ENCODE data around the gene LRCH1.
A peak's percentile ranks its signal among the peaks of the same experiment; 100 is the strongest.

The LRCH1 gene

DNA sequence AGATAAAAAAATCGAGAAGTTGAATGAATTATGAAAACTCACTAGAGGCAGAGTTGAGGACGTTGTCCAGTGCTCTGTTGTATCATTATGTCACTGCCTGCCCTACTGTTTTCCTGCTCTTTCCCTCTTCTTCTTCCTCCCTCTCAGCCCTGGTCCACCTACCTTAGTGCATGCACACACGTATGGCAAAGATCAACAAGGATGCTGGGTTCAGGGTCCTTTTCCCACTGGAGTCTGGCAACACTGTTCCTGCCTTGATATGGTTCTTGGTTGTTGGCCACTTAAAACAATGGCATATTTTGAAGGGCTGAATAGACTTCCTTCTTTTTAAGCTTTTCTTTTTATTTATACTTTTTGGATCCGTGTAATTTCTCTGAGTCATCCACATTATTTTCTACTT, 74.5 kb downstream of the LRCH1 start:
- peaks cover 35% of the 10 kb centered on the region for H3K4me1 Mint-ChIP-seq (ENCODE audit: low read depth)

DNA sequence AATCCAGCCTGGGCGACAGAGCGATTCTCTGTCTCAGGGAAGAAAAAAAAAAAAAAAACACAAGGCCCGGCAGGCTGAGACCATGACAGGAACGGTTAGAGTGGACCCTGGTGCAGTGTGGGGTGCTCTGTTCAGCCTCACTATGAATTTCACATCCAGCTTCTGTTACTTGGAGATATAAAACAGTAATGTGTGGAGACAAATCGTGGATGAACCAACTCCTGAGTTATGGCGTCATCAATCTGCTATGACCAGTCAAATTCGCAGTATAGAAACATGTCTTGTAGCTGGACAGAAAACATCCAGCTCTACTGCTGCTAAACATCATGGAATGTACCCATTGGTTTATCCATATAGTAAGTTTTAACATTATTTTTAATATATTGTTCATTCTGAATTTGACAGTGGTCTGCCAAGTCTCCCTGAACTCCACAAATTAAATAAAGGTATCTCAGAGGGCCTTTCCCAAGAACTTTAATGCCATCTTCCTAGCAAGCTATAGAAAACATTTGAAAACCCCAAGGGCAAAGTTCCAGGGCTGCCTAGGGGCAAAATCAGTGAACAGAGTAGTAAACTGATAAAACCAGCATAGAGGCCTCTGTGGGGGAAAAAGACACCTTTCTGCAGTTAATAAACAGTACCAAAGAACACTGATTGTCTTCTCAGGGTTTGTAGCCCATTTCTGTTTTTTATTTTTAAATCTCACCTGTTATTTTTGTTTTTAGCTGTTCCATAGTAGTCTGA, 75.8 kb downstream of the LRCH1 start:
- no peaks in the 10 kb centered on the region for H3K9me3 Mint-ChIP-seq
- DNase-seq (ENCODE audit: low spot score), result no peak
- H3K36me3 Mint-ChIP-seq (ENCODE audit: low read depth), result no peaks in the 10 kb centered on the region
- peaks cover 35% of the 10 kb centered on the region for H3K4me1 Mint-ChIP-seq (ENCODE audit: low read depth)
- H3K27me3 Mint-ChIP-seq (ENCODE audit: low read depth), result no peaks in the 10 kb centered on the region
- no peak overlapping the region for H3K27ac Mint-ChIP-seq
- no peak overlapping the region for H3K4me3 Mint-ChIP-seq

More for the DNA sequence above, 74.5 kb downstream of the LRCH1 start:
- no peaks in the 10 kb centered on the region for H3K9me3 Mint-ChIP-seq
- no peak for DNase-seq (ENCODE audit: low spot score)
- no peaks in the 10 kb centered on the region for H3K27me3 Mint-ChIP-seq (ENCODE audit: low read depth)
- H3K36me3 Mint-ChIP-seq (ENCODE audit: low read depth), result no peaks in the 10 kb centered on the region
- no peak overlapping the region for H3K4me3 Mint-ChIP-seq
- H3K27ac Mint-ChIP-seq, result peak overlapping the region; percentile 60

DNA sequence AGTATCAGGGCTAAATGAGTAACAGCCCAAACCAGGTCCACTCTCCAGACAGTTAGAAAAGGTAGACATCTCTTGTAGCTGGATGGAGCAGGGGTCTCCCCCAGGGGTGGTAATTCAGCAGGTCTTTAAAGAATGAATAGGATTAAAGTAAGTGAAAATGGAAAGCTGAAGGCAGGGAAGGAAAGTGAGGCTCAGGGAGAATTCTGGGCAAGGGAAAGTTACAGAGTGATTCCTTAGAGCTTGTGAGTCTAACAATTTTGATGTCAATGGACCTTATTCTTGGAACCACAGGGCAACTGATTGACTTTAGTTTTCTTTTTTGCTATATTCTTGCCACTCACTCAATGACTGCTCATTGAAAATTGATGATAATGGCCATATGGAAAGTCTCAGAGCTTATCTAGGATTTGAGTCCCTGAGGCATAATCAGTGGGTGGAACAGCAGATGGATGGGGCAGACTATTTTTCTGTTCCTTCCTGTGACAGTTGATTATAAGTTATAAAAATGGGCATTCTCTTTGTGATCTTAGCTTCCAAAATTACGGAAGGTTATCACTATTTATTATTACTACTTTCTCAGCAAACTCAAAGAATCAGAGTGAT, 76.9 kb downstream of the LRCH1 start:
- H3K27ac Mint-ChIP-seq, result peak overlapping the region; percentile 43
- no peaks in the 10 kb centered on the region for H3K27me3 Mint-ChIP-seq (ENCODE audit: low read depth)
- H3K4me3 Mint-ChIP-seq, result no peak overlapping the region
- H3K9me3 Mint-ChIP-seq, result no peaks in the 10 kb centered on the region
- DNase-seq (ENCODE audit: low spot score), result no peak
- peaks cover 35% of the 10 kb centered on the region for H3K4me1 Mint-ChIP-seq (ENCODE audit: low read depth)
- H3K36me3 Mint-ChIP-seq (ENCODE audit: low read depth), result no peaks in the 10 kb centered on the region

DNA sequence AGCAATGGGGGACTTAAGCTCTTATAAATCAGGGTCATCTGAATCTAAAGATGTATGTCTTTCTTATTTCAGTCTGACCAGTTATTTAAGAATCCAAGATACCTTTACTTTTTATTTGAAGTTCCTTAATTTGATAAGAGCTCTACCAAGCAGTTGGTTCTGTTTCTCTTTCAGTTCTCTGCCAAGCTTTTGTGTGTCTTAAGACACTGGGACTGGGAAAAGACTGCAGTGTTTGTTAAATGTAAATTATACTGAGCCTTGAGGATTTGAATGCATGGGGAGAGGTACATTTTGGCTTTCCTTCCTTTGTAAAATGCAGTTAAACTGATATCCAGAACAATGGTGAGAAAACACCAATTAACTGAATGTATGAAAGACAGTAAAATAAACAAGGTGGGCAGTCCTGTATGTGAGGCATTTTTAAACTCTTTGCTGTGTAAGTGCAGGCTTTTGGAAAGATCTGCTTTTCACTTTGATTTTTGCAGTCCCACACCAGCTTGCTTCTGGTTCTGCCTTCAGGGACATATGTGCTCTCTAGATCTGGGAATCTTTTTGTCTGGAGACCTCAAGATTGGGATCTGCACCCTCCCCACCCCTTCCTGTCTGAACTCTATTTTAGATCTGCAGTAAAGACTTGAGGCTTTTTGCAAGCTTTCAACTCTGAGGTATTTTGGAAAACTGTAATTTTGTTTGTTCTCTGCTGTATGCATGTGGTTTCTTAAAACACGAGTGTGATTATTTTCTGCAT, 77.6 kb downstream of the LRCH1 start:
- H3K4me3 Mint-ChIP-seq, result peak overlapping the region; percentile 13
- DNase-seq (ENCODE audit: low spot score), result no peak
- H3K27ac Mint-ChIP-seq, result peak overlapping the region; percentile 13
- H3K36me3 Mint-ChIP-seq (ENCODE audit: low read depth), result peaks cover under 1% of the 10 kb centered on the region
- peaks cover 31% of the 10 kb centered on the region for H3K4me1 Mint-ChIP-seq (ENCODE audit: low read depth)
- no peaks in the 10 kb centered on the region for H3K27me3 Mint-ChIP-seq (ENCODE audit: low read depth)
- no peaks in the 10 kb centered on the region for H3K9me3 Mint-ChIP-seq

DNA sequence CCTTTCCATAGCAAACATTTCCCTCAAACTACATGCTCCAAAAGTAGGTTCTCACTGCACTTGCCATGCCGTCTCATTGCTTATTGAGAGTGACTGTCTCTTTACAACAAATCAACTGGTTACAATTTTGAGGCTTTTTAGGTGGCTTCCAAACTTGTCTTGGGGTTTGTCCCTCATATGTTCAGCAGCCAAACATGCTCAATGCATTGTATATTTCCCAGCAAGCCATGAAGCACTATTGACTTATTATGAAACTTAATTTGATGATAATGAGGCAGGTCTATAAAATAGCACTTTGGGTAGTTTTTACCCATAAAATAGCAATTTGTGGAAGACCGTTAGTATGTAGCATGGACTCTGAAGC, 78.2 kb downstream of the LRCH1 start:
- no peak for DNase-seq (ENCODE audit: low spot score)
- Mint-ChIP-seq H3K9me3 (no peaks in the 10 kb centered on the region), H3K4me1 (ENCODE audit: low read depth) (peaks cover 26% of the 10 kb centered on the region), H3K36me3 (ENCODE audit: low read depth) (peaks cover 2% of the 10 kb centered on the region), H3K4me3 (peak overlapping the region; percentile 13), H3K27ac (peak overlapping the region; percentile 13), H3K27me3 (ENCODE audit: low read depth) (no peaks in the 10 kb centered on the region)

DNA sequence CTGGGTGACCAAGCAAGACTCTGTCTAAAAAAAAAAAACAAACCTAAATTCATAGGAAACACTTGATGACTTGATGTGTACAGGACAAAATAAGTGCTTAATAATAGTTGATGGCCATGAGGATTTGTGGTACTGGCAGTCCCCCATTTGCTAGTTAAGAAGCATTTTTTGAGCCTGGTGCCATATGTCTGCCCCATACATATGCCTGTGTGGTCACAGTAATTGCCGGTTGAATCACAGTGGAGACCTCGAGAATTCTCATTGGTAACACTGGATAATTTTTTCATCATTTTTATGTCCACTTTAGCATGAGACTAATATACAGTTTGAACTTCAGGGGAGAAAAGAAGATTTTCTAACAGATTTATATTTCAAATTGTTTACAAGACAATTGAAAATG, 79.2 kb downstream of the LRCH1 start:
- Mint-ChIP-seq H3K36me3 (ENCODE audit: low read depth) (peaks cover 2% of the 10 kb centered on the region), H3K27ac (no peak overlapping the region), H3K27me3 (ENCODE audit: low read depth) (no peaks in the 10 kb centered on the region), H3K4me1 (ENCODE audit: low read depth) (peaks cover 22% of the 10 kb centered on the region), H3K4me3 (no peak overlapping the region), H3K9me3 (no peaks in the 10 kb centered on the region)
- no peak for DNase-seq (ENCODE audit: low spot score)

DNA sequence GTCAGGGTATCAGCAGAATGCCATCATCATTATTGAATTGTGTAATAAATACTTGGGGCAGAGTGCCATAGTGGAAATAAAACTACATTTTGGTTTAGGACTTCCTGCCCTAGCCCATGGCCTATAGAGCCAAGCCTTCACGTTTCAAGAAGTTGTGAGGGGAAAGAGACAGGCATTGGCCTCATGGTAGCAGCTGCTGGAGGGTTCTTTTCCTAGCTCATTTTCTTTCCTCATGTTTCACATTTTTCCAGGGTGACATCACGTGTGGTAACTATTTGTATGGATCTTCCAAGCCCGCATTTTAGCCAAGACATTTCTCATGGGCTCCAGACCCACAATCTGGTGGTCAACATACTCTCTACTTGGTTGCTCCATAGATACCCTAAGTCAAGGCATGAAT, 80.4 kb downstream of the LRCH1 start:
- peaks cover 2% of the 10 kb centered on the region for H3K36me3 Mint-ChIP-seq (ENCODE audit: low read depth)
- no peaks in the 10 kb centered on the region for H3K27me3 Mint-ChIP-seq (ENCODE audit: low read depth)
- H3K27ac Mint-ChIP-seq, result no peak overlapping the region
- DNase-seq (ENCODE audit: low spot score), result no peak
- no peaks in the 10 kb centered on the region for H3K9me3 Mint-ChIP-seq
- H3K4me3 Mint-ChIP-seq, result no peak overlapping the region
- peaks cover 22% of the 10 kb centered on the region for H3K4me1 Mint-ChIP-seq (ENCODE audit: low read depth)

DNA sequence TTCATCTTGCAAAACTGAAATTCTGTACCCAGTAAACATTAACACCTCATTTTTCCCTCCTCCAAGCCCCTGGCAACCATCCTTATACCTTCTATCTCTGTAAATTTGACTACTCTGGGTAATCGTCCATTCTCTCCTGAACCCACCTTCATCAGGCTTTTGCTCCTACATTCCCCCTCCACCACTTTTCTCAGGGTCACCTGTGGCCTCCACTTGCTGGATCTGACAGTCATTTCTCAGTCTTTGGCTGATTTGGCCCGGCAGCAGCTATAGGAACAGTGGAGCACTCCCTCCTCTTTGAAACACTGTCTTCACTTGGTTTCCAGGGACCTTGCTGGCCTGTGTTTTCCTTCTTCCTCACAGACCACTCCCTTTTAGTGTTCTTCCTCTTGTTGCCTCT, 83.5 kb downstream of the LRCH1 start:
- peaks cover 2% of the 10 kb centered on the region for H3K36me3 Mint-ChIP-seq (ENCODE audit: low read depth)

DNA sequence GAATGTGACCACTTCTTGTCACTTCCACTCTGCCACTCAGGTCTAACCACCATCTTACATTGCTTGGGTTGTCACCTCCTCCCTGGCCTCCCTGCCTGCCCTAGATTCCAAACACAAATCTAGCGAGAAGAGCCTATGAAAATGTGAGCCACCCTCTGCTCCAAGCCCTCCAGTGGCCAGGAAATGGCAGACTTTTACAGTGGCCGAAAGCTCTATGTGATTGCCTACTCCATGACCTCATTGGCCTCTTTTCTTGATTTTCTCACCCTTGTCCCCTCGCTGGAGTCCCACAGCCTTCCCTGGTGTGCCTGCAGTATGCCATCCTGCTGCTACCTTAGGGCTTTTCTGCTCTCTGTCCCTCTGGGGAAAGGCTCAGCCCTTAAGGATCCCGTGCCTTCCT, 84.2 kb downstream of the LRCH1 start:
- DNase-seq (ENCODE audit: low spot score), result no peak
- Mint-ChIP-seq H3K4me3 (no peak overlapping the region), H3K36me3 (ENCODE audit: low read depth) (peaks cover 2% of the 10 kb centered on the region), H3K9me3 (no peaks in the 10 kb centered on the region), H3K4me1 (ENCODE audit: low read depth) (peaks cover 16% of the 10 kb centered on the region), H3K27me3 (ENCODE audit: low read depth) (no peaks in the 10 kb centered on the region), H3K27ac (no peak overlapping the region)

More for the DNA sequence above, 83.5 kb downstream of the LRCH1 start:
- H3K27ac Mint-ChIP-seq, result no peak overlapping the region
- no peaks in the 10 kb centered on the region for H3K27me3 Mint-ChIP-seq (ENCODE audit: low read depth)
- H3K4me3 Mint-ChIP-seq, result no peak overlapping the region
- no peaks in the 10 kb centered on the region for H3K9me3 Mint-ChIP-seq
- DNase-seq (ENCODE audit: low spot score), result no peak
- H3K4me1 Mint-ChIP-seq (ENCODE audit: low read depth), result peaks cover 12% of the 10 kb centered on the region

DNA sequence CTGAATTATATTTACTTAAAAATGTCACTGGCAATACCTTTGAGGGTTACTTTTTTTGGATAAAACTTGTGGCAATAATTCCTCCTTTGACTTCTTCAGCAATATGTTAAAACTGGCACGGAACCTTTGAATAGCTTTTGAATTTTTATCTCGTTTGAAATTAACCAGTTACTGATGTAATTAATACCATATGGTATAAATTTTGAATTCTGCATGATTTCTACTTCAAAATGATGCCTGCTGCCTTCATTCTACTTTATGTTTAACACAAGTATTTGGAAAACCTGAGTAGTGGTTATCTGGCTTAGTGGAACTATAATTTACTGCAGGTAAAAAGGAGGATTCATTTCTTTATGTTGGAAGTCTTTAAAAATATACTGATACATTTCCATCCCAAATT, 85.3 kb downstream of the LRCH1 start:
- no peak overlapping the region for H3K4me3 Mint-ChIP-seq
- no peak overlapping the region for H3K27ac Mint-ChIP-seq
- no peaks in the 10 kb centered on the region for H3K27me3 Mint-ChIP-seq (ENCODE audit: low read depth)
- H3K4me1 Mint-ChIP-seq (ENCODE audit: low read depth), result peaks cover 15% of the 10 kb centered on the region
- peaks cover 2% of the 10 kb centered on the region for H3K36me3 Mint-ChIP-seq (ENCODE audit: low read depth)
- no peak for DNase-seq (ENCODE audit: low spot score)
- H3K9me3 Mint-ChIP-seq, result no peaks in the 10 kb centered on the region

DNA sequence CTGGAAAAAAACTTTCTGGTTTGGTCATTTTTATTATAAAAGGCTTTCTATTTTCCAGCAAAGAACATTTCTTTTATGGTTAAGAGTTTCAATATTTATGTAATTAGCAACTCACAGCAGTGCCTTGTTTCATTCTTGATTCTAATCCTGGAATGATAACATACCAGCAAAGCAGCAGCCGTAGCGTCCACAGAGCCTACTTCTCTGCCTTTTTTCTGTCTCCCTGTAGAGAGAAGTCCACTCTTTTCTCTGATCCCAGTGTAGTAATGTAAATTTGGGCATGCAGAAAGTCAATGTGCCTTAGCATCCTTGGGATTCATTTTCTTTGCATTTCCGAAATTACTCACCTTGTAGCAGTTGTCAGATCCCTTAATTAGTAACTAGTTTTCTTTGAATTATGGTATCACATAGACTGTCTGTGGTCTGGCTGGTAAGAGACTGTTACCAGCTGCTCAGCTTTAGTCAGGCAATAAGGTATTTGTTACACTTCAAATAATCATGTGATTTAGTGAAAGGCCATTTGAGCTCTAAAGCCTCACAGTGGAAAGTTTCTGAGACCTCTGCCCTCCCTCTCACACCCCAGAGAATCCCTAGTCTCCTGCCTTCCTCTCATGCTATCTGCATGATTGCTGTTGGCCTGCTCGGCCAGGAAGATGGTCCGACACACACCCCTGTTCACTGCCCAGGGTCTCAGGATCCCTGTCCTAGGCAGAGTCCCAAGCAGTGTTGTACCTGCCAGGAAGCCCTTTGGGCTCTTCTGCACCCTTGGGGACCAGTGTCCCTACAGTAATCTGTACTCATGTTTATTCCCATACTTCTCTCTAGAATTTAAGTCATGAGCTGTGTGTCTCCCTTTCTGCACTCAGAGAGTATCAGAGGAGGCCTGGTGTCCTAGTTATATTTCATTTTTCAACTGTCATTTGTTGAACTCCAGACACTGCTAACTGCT, 86.3 kb downstream of the LRCH1 start:
- Mint-ChIP-seq H3K27me3 (ENCODE audit: low read depth) (no peaks in the 10 kb centered on the region), H3K27ac (no peak overlapping the region), H3K36me3 (ENCODE audit: low read depth) (peaks cover 2% of the 10 kb centered on the region), H3K4me1 (ENCODE audit: low read depth) (peaks cover 15% of the 10 kb centered on the region), H3K9me3 (no peaks in the 10 kb centered on the region), H3K4me3 (no peak overlapping the region)
- no peak for DNase-seq (ENCODE audit: low spot score)

DNA sequence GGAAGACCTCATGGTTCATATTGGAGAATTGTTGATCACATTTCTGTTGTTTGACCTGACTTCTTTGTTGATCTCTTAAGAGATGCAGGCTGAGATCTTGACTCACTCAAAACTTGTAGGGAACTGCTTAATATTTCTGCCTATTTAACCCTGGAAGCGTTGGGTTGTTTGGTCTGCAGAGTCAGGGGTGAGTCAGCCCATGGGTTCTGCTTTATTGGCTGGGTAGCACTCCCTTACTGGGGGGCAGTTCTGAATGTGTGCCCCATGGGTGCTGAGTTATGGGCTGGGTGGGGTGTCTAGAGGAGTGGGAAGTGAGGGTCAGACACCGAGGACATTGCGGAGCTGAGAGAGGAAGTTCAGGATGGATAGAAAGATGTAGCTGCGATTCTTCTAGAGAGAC, 87.9 kb downstream of the LRCH1 start:
- Mint-ChIP-seq H3K9me3 (no peaks in the 10 kb centered on the region), H3K4me1 (ENCODE audit: low read depth) (peaks cover 15% of the 10 kb centered on the region), H3K36me3 (ENCODE audit: low read depth) (no peaks in the 10 kb centered on the region), H3K27ac (no peak overlapping the region), H3K4me3 (no peak overlapping the region), H3K27me3 (ENCODE audit: low read depth) (no peaks in the 10 kb centered on the region)
- DNase-seq (ENCODE audit: low spot score), result no peak

DNA sequence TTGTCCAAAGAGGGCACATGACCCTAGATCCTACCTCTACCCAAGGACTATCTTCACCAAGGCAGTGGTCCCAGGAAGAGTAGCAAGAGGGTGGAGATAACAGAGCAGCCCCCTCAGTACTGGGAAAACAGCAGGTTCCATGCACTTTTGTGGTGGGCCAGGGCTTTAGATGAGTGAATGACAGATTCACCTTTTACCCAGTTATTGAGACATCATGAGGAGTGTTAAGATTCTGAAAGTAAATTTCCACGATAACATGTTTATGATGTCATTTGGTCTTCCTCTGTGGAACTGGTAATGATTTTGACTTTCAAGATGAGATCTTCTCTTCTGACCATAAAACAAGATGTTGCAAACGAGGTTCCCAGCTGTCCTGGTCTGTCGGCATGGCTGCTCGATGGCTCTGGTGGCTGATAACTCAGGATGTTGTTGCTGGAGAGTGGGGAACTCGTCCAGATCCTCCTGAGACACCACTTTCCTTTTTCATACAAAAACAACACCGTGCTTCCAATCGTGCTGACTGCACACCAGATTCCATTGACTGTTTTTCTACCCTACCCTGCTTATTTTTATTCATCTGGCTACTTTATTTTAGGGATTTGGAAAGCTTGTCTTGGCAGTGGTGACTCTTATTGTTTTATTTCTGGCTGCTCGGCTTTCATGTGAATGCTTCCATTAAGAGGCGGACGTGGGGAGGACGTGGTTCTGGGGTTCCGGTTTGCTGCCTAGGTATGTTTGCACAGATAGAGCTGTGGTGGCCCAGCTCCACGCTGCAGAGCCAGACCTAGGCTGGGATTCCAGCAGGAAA, 88.5 kb downstream of the LRCH1 start:
- H3K4me1 Mint-ChIP-seq (ENCODE audit: low read depth), result peaks cover 15% of the 10 kb centered on the region
- H3K27ac Mint-ChIP-seq, result no peak overlapping the region
- no peaks in the 10 kb centered on the region for H3K36me3 Mint-ChIP-seq (ENCODE audit: low read depth)
- no peaks in the 10 kb centered on the region for H3K27me3 Mint-ChIP-seq (ENCODE audit: low read depth)
- no peaks in the 10 kb centered on the region for H3K9me3 Mint-ChIP-seq
- DNase-seq (ENCODE audit: low spot score), result no peak
- peak overlapping the region; percentile 22 for H3K4me3 Mint-ChIP-seq
